A549 (cell line): ENCODE results near the gene C2. TPM values are rescaled to one million over a fixed set of nuclear protein-coding genes. Genes with fewer than 3 reads are reported as not detected.

ENCODE experiments used
- ATAC-seq, 2 experiments: fragments of 200-7000 bp in 1 of 2; fragments of >200 bp in 1 of 2; cut with Nextera tagmentation in 1 of 2; cut with Tn5 transposase in 1 of 2; 3 replicates each; pipeline versions ENCODE4 v1.8.0 to v1.9.1; 2018 to 2020; ENCODE audit warnings: mild to moderate bottlenecking in 1 of 2, moderate library complexity in 1 of 2
- CTCF ChIA-PET: fragments of 300-600 bp; sonication (Branson Sonifier 250); formaldehyde crosslinking; extraction: SDS; loops from one replicate; lab custom pipeline; 2021; ENCODE audit warnings: antibody characterized with exemption, inconsistent platforms; lab: Yijun Ruan, JAX
- POLR2A ChIA-PET: fragments of 350-600 bp; formaldehyde crosslinking; extraction: SDS; loops from one replicate; lab custom pipeline; 2021; ENCODE audit warnings: antibody characterized with exemption, inconsistent platforms; lab: Yijun Ruan, JAX
- DNase-seq, 2 experiments: peaks; one replicate each; pipeline versions ENCODE4 v3.0.0 to v3.0.0-alpha.2; 2011 to 2016; ENCODE audit warnings: low read depth in 1 of 2, low spot score in 1 of 2
- FAIRE-seq: peaks from 2 replicates; lab custom pipeline; 2011; peaks lifted over from hg19 to GRCh38; lab: Jason Lieb, UNC
- H3K27ac ChIP-seq, 2 experiments: fragments of >200 bp; sonication (Bioruptor Twin); formaldehyde crosslinking; 3 replicates each; pipeline ENCODE4 v1.5.1; 2016 to 2017
- H3K4me1 ChIP-seq: fragments of >200 bp; sonication (Bioruptor Twin); formaldehyde crosslinking; 3 replicates; pipeline ENCODE4 v1.6.1; 2016
- H3K4me2 ChIP-seq: fragments of >200 bp; sonication (Bioruptor Twin); formaldehyde crosslinking; 3 replicates; pipeline ENCODE4 v1.6.1; 2016
- H3K4me3 ChIP-seq: fragments of >200 bp; sonication (Bioruptor Twin); formaldehyde crosslinking; 3 replicates; pipeline ENCODE4 v1.5.1; 2016
- H3K9me3 ChIP-seq: fragments of >200 bp; sonication (Bioruptor Twin); formaldehyde crosslinking; 3 replicates; pipeline ENCODE4 v1.6.1; 2016
- ATOH8 ChIP-seq: fragments of 250-450 bp; sonication (Bioruptor Pico); IDR thresholded peaks from 2 replicates; pipeline ENCODE4 v1.5.0; 2020; ENCODE audit warnings: low read depth, mild to moderate bottlenecking, moderate library complexity
- BCL3 ChIP-seq: fragments of >200 bp; sonication (Bioruptor Twin); formaldehyde crosslinking; IDR thresholded peaks from 3 replicates; pipeline ENCODE4 v1.6.1; 2016
- CHD2 ChIP-seq: fragments of 150-350 bp; IDR thresholded peaks from 2 replicates; pipeline ENCODE4 v1.6.1; 2014; ENCODE audit warnings: low read length; ENCODE audit not compliant: partially characterized antibody
- CTCF ChIP-seq: fragments of >200 bp; sonication (Bioruptor Twin); formaldehyde crosslinking; IDR thresholded peaks from 3 replicates; pipeline ENCODE4 v1.5.1; 2016
- EP300 ChIP-seq, 2 experiments: fragments of >200 bp; sonication (Bioruptor Twin); formaldehyde crosslinking; IDR thresholded peaks; 2 replicates in 1 of 2; 3 replicates in 1 of 2; pipeline ENCODE4 v1.6.1; 2016 to 2017
- ESRRA ChIP-seq: fragments of 150-350 bp; IDR thresholded peaks from 2 replicates; pipeline ENCODE4 v1.6.1; 2014; ENCODE audit warnings: mild to moderate bottlenecking, low read length, borderline replicate concordance
- FOSB ChIP-seq: fragments of 250-450 bp; sonication (Bioruptor Pico); IDR thresholded peaks from 2 replicates; pipeline ENCODE4 v1.5.0; 2020; ENCODE audit warnings: mild to moderate bottlenecking, moderate library complexity
- FOXS1 ChIP-seq: fragments of 250-450 bp; sonication (Bioruptor Pico); IDR thresholded peaks from 2 replicates; pipeline ENCODE4 v1.5.0; 2020; ENCODE audit warnings: mild to moderate bottlenecking, moderate library complexity
- HOXA7 ChIP-seq: fragments of 250-450 bp; sonication (Bioruptor Pico); IDR thresholded peaks from 2 replicates; pipeline ENCODE4 v1.5.0; 2020; ENCODE audit warnings: mild to moderate bottlenecking, moderate library complexity
- JUNB ChIP-seq: fragments of >200 bp; sonication (Bioruptor Twin); formaldehyde crosslinking; IDR thresholded peaks from 2 replicates; pipeline ENCODE4 v1.6.1; 2016
- MAFK ChIP-seq: fragments of 450-650 bp; IDR thresholded peaks from 2 replicates; pipeline ENCODE4 v1.6.1; 2014; ENCODE audit not compliant: partially characterized antibody
- MAZ ChIP-seq: fragments of 150-350 bp; IDR thresholded peaks from 2 replicates; pipeline ENCODE4 v1.6.1; 2014; ENCODE audit warnings: antibody characterized with exemption, low read depth, low read length, borderline replicate concordance
- NFE2L2 ChIP-seq: fragments of 150-350 bp; conservative IDR thresholded peaks from 2 replicates; pipeline ENCODE4 v1.6.1; 2014; ENCODE audit warnings: low read length
- NPAS2 ChIP-seq: fragments of 250-450 bp; sonication (Bioruptor Pico); IDR thresholded peaks from 2 replicates; pipeline ENCODE4 v1.8.0; 2022; ENCODE audit warnings: mild to moderate bottlenecking, moderate library complexity, borderline replicate concordance
- RAD21 ChIP-seq, 2 experiments: fragments of >200 bp in 1 of 2; sonication (Bioruptor Twin) in 1 of 2; formaldehyde crosslinking in 1 of 2; IDR thresholded peaks in 1 of 2; conservative IDR thresholded peaks in 1 of 2; 2 replicates in 1 of 2; 3 replicates in 1 of 2; pipeline ENCODE4 v1.6.1; 2012 to 2018; ENCODE audit warnings: inconsistent platforms in 1 of 2
- RFX5 ChIP-seq: fragments of 450-650 bp; IDR thresholded peaks from 2 replicates; pipeline ENCODE4 v1.7.1; 2014; ENCODE audit warnings: antibody characterized with exemption, mild to moderate bottlenecking, moderate library complexity
- SMC3 ChIP-seq: fragments of >200 bp; sonication (Bioruptor Twin); formaldehyde crosslinking; IDR thresholded peaks from 3 replicates; pipeline ENCODE4 v1.6.1; 2018; ENCODE audit warnings: inconsistent platforms
- TFCP2L1 ChIP-seq: fragments of 250-450 bp; sonication (Bioruptor Pico); IDR thresholded peaks from 2 replicates; pipeline ENCODE4 v1.5.0; 2021; ENCODE audit warnings: mild to moderate bottlenecking
- TP53 ChIP-seq: fragments of 250-450 bp; sonication (Bioruptor Pico); IDR thresholded peaks from 2 replicates; pipeline ENCODE4 v1.5.0; 2021; ENCODE audit warnings: mild to moderate bottlenecking, moderate library complexity
- ZFP36 ChIP-seq: fragments of 450-650 bp; IDR thresholded peaks from 2 replicates; pipeline ENCODE4 v1.6.1; 2014; ENCODE audit warnings: borderline replicate concordance; ENCODE audit not compliant: partially characterized antibody
- WGBS: methylation state at CpG from one replicate; pipeline ENCODE4 v1.1.6; 2017; ENCODE audit errors: missing lambda C conversion rate; 5-methylcytosine and 5-hydroxymethylcytosine counted together
- polyA plus RNA-seq, 4 experiments: library from polyadenylated mRNA; depleted of rRNA in 3 of 4; stranded (reverse); fragments of >200 nt; fragmentation: RNase III in 1 of 4; extraction: RNeasy Plus Mini Kit Qiagen cat#74134 plus additional on column Dnase treatment in 1 of 4; gene quantifications; 2 replicates in 3 of 4; 3 replicates in 1 of 4; pipeline ENCODE4 v1.2.3, GENCODE V29; 2011 to 2017
- TF ChIP-seq, protein P1 (sequence below): IDR thresholded peaks from 2 replicates; pipeline ENCODE4 v1.6.1; 2012; ENCODE audit warnings: low read depth, borderline replicate concordance
- TF ChIP-seq, protein P2 (sequence below): fragments of 150-350 bp; IDR thresholded peaks from 2 replicates; pipeline ENCODE4 v1.6.1; 2014; ENCODE audit warnings: low read depth, mild to moderate bottlenecking, low read length

Gene C2
- polyA plus RNA-seq, 2 of the 4 experiments (the other 2 are of a cell fraction), result 0.22 to 0.87 TPM

DNA sequence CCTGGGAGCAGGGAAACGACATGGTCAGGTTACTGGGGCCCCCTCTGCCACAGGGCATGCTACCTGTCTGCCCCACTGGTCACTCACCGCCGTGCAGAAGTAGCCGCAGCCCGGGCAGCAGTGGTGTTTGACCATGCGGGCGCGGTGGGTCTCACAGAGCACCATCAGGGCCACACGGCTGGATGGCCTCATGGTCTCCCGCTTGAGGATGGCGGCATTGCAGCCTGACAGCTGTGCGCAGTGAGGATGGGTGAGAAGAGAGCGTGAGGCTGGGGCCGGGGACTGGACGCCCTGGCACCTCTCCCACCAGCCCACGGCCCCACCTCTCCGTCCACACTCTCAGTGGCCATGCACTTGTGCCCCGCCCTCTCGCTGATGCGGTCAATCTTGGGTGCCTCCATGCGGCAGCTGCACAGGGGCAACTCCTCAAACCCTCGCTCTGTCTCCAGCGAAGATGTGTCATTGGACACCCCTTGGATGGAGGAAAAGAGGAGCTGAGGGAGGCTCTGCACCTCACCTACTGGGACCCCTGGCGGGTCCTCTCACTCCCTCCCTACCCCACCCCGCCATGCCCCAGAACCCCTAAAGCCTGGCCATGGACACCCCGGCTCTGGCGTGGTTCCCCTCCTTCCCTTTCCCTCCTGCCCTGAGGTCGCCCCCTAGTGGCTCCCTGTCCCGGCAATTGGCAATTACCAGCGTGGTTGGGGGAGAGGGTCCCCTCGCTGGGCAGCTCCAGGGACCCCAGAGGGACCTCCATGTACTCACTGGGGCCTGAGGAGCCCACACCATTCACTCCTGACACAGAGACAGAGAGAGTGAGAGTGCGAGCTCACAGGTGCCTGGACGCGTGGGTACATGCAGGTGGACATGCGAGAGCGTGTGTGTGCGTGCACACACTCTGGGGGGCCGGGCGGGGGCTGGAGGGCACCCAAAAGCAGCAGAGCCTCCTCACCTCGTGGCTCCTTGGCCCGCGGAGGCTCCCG, 39.0 kb upstream of the C2 start:
- Histone ChIP-seq H3K27ac (no peak overlapping the region), H3K9me3 (no peaks in the 10 kb centered on the region), H3K4me1 (no peaks in the 10 kb centered on the region), H3K4me3 (no peak overlapping the region), H3K4me2 (no peak overlapping the region)
- FAIRE-seq (no peak), DNase-seq (no peak), ATAC-seq (peak in 1 of 2 experiments; percentile 74; a peak in 3 of 6 replicates)
- ChIA-PET CTCF (interaction anchor here (0.6 to 3.5 kb wide), 11 partner anchors 10 to 189 kb away, joined by 3 to 25 read pairs (median 3); partner anchors contain the start of genes LSM2 and SLC44A4), POLR2A (interaction anchor here (0.6 kb wide), 1 partner anchor 237 kb away, joined by 3 read pairs; no protein-coding TSS in a partner anchor)
- no peak for TF ChIP-seq ZFP36
- TF ChIP-seq HOXA7 (CRISPR knock-in tag), result no peak
- TF ChIP-seq CTCF, result peak; percentile 61
- TF ChIP-seq FOSB (CRISPR knock-in tag), result no peak
- TF ChIP-seq RFX5, result no peak
- peak; percentile 36 to 39; a peak in 2 of 5 replicates for TF ChIP-seq RAD21 (conservative IDR thresholded peaks at IDR 0.05 in 1 of 2, IDR thresholded peaks at IDR 0.05 in 1 of 2)
- peak; percentile 55; the same call in 2 of the 3 replicates for TF ChIP-seq SMC3
- TF ChIP-seq MAFK, result no peak
- WGBS, result 74% methylated on average over 26 of the region's 43 CpGs

- ATAC-seq, result no peak
- H3K4me1 ChIP-seq, result no peaks in the 10 kb centered on the region
- 89% methylated on average over 3 of the region's 3 CpGs for WGBS
- DNase-seq, result no peak
- no peak for TF ChIP-seq TFCP2L1 (CRISPR knock-in tag)
- TF ChIP-seq, protein P1, sequence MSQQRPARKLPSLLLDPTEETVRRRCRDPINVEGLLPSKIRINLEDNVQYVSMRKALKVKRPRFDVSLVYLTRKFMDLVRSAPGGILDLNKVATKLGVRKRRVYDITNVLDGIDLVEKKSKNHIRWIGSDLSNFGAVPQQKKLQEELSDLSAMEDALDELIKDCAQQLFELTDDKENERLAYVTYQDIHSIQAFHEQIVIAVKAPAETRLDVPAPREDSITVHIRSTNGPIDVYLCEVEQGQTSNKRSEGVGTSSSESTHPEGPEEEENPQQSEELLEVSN, result no peak
- TF ChIP-seq MAZ, result no peak
- TF ChIP-seq, protein P2, sequence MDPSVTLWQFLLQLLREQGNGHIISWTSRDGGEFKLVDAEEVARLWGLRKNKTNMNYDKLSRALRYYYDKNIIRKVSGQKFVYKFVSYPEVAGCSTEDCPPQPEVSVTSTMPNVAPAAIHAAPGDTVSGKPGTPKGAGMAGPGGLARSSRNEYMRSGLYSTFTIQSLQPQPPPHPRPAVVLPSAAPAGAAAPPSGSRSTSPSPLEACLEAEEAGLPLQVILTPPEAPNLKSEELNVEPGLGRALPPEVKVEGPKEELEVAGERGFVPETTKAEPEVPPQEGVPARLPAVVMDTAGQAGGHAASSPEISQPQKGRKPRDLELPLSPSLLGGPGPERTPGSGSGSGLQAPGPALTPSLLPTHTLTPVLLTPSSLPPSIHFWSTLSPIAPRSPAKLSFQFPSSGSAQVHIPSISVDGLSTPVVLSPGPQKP, result no peak
- no peak for TF ChIP-seq ESRRA
- no peak for TF ChIP-seq FOXS1 (CRISPR knock-in tag)
- TF ChIP-seq, all 56 proteins: peak for 0
- Histone ChIP-seq H3K4me2 (no peak overlapping the region), H3K4me3 (no peak overlapping the region), H3K27ac (no peak overlapping the region), H3K9me3 (no peaks in the 10 kb centered on the region)
- ChIA-PET CTCF (interaction anchor here (0.6 to 3.5 kb wide), 12 partner anchors 11 to 1163 kb away, joined by 3 to 25 read pairs (median 3); partner anchors contain the start of genes ABHD16A, LSM2 and SLC44A4), POLR2A (interaction anchor here (0.6 kb wide), 1 partner anchor 238 kb away, joined by 3 read pairs; no protein-coding TSS in a partner anchor)
- FAIRE-seq, result no peak
Observed at GRCh38 chr6:31889331-31889972, 38.1 kb upstream of the C2 start.

GRCh38 chr6:31892821-31893220, 34.7 kb upstream of the C2 start:
- CTCF ChIA-PET, result interaction anchor here (1.6 kb wide), 1 partner anchor 58 kb away, joined by 5 read pairs; no protein-coding TSS in a partner anchor
- no peaks in the 10 kb centered on the region for H3K9me3 ChIP-seq
- H3K4me1 ChIP-seq, result peaks cover 7% of the 10 kb centered on the region; the same call in 2 of the 3 replicates
- H3K27ac ChIP-seq, result no peak overlapping the region
- POLR2A ChIA-PET, result no interaction called here
- H3K4me2 ChIP-seq, result no peak overlapping the region
- ATAC-seq, result no peak
- no peak overlapping the region for H3K4me3 ChIP-seq
- 77% methylated on average over 6 of the region's 6 CpGs for WGBS
- FAIRE-seq, result no peak
- DNase-seq, result no peak
- TF ChIP-seq JUNB, result no peak
- no peak for TF ChIP-seq CHD2
- TF ChIP-seq ATOH8 (CRISPR knock-in tag), result no peak
- TF ChIP-seq NFE2L2, result no peak
- TF ChIP-seq FOSB (CRISPR knock-in tag), result no peak
- TF ChIP-seq NPAS2, result no peak
- no peak for TF ChIP-seq CTCF
- no peak for TF ChIP-seq TP53 (CRISPR knock-in tag)
- TF ChIP-seq EP300 (IDR thresholded peaks at IDR 0.05), result no peak
- no peak for TF ChIP-seq BCL3
